K562 (cell line): ENCODE results near the gene PDE11A. TPM values are rescaled to one million over a fixed set of nuclear protein-coding genes. Genes with fewer than 3 reads are reported as not detected.

ENCODE experiments used
- ARID3A ChIP-seq: IDR thresholded peaks from 2 replicates; pipeline ENCODE4 v1.6.1; 2012; ENCODE audit warnings: low read depth, low read length, improper control_type of control experiment, borderline replicate concordance
- FOXK2 ChIP-seq, 2 experiments: fragments of 450-650 bp; IDR thresholded peaks in 1 of 2; conservative IDR thresholded peaks in 1 of 2; 2 replicates each; pipeline ENCODE4 v1.6.1; 2016; ENCODE audit warnings: low read depth in 2 of 2, mild to moderate bottlenecking in 1 of 2
- FOXO4 ChIP-seq: fragments of 450-650 bp; formaldehyde crosslinking; IDR thresholded peaks from 2 replicates; pipeline ENCODE4 v1.4.0; 2020; ENCODE audit warnings: mild to moderate bottlenecking, moderate library complexity
- HBP1 ChIP-seq: fragments of 450-650 bp; formaldehyde crosslinking; IDR thresholded peaks from 2 replicates; pipeline ENCODE4 v1.4.0; 2022; ENCODE audit warnings: missing genetic modification characterization
- HDAC2 ChIP-seq: fragments of 450-650 bp; IDR thresholded peaks from 2 replicates; pipeline ENCODE4 v1.6.1; 2016; ENCODE audit warnings: mild to moderate bottlenecking
- HMGXB4 ChIP-seq: sonication (generic); formaldehyde crosslinking; IDR thresholded peaks from 2 replicates; pipeline ENCODE4 v1.8.1; 2023; ENCODE audit warnings: mild to moderate bottlenecking, missing genetic modification reagents
- ILF3 ChIP-seq: fragments of 450-650 bp; IDR thresholded peaks from 2 replicates; pipeline ENCODE4 v1.6.1; 2018; ENCODE audit warnings: antibody characterized with exemption, mild to moderate bottlenecking, moderate library complexity, borderline replicate concordance
- JUND ChIP-seq, 2 experiments: IDR thresholded peaks; 2 replicates in 1 of 2; 3 replicates in 1 of 2; pipeline ENCODE4 v1.6.1; 2011; ENCODE audit warnings: borderline replicate concordance in 2 of 2, low read depth in 2 of 2, low read length in 2 of 2, improper control_type of control experiment in 1 of 2, missing biosample characterization in 1 of 2, missing genetic modification characterization in 1 of 2, missing genetic modification reagents in 1 of 2
- PHF20 ChIP-seq: fragments of 450-650 bp; IDR thresholded peaks from 2 replicates; pipeline ENCODE4 v1.6.1; 2018; ENCODE audit not compliant: partially characterized antibody
- ZBTB12 ChIP-seq: fragments of 250-450 bp; sonication (Bioruptor Pico); IDR thresholded peaks from 2 replicates; pipeline ENCODE4 v1.4.0; 2020
- ZBTB2 ChIP-seq: fragments of 450-650 bp; IDR thresholded peaks from 2 replicates; pipeline ENCODE4 v1.6.1; 2016; ENCODE audit warnings: antibody characterized with exemption
- ZFP36 ChIP-seq: fragments of 150-350 bp; IDR thresholded peaks from 2 replicates; pipeline ENCODE4 v1.6.1; 2018; ENCODE audit warnings: low read length, low read depth; ENCODE audit not compliant: partially characterized antibody
- ZNF133 ChIP-seq: fragments of 250-450 bp; sonication (Bioruptor Pico); IDR thresholded peaks from 2 replicates; pipeline ENCODE4 v1.4.0; 2020; ENCODE audit warnings: mild to moderate bottlenecking
- ZNF316 ChIP-seq: fragments of 450-650 bp; IDR thresholded peaks from 2 replicates; pipeline ENCODE4 v1.6.1; 2016
- ZNF436 ChIP-seq: fragments of 250-450, 450-650 bp; sonication (Bioruptor Pico); formaldehyde crosslinking; IDR thresholded peaks from 2 replicates; pipeline ENCODE4 v1.7.0; 2020; ENCODE audit warnings: mild to moderate bottlenecking
- ZNF785 ChIP-seq: fragments of 250-450 bp; sonication (Bioruptor Pico); IDR thresholded peaks from 2 replicates; pipeline ENCODE4 v1.4.0; 2020; ENCODE audit warnings: mild to moderate bottlenecking
- polyA plus RNA-seq, 8 experiments: library from polyadenylated mRNA; depleted of rRNA in 4 of 8; stranded (reverse) in 5 of 8; unstranded in 3 of 8; fragments of >200 nt; fragmentation: Nextera tagmentation in 2 of 8; fragmentation: Illumina TruSeq in 1 of 8; extraction: Ambion mirVana in 2 of 8; extraction: Trizol in 1 of 8; gene quantifications; 2 replicates each; pipeline versions ENCODE4 v1.2.1 to v1.2.3, GENCODE V29; 2011 to 2014; ENCODE audit warnings: inconsistent platforms in 1 of 8, missing spikeins in 1 of 8
- total RNA-seq, 7 experiments: library from RNA; depleted of rRNA in 6 of 7; stranded (reverse); fragments of >200 nt in 6 of 7; fragmentation: Illumina TruSeq in 2 of 7; extraction: Trizol in 2 of 7; gene quantifications; 2 replicates each; pipeline versions ENCODE4 v1.2.1 to v1.2.3, GENCODE V29; 2011 to 2021; ENCODE audit warnings: low replicate concordance in 1 of 7

PDE11A gene
- total and polyA plus RNA-seq, 9 of the 15 experiments (the other 6 are each of a cell fraction or from before 2014, with no cell fraction given) = 3.2 to 22.1 (median 5.7) TPM

GRCh38 chr2:178074123-178075005, 1.8 kb upstream of the PDE11A start (continued):
- TF ChIP-seq FOXK2 (conservative IDR thresholded peaks at IDR 0.05 in 1 of 2, IDR thresholded peaks at IDR 0.05 in 1 of 2; ENCODE audit: low read depth in 2 of 2) (peak in 1 of 2 experiments; percentile 90; a peak in 2 of 4 replicates), HMGXB4 (CRISPR knock-in tag) (no peak), FOXO4 (CRISPR knock-in tag) (no peak), ZNF316 (no peak), ZNF133 (CRISPR knock-in tag) (no peak), ARID3A (peak; percentile 70; the same call in 1 of the 2 replicates), ZNF436 (CRISPR knock-in tag) (no peak), ZBTB2 (peak; percentile 54; the same call in 1 of the 2 replicates), ZNF785 (CRISPR knock-in tag) (no peak), ILF3 (no peak), ZBTB12 (CRISPR knock-in tag) (no peak), PHF20 (no peak), ZFP36 (no peak), HBP1 (CRISPR knock-in tag) (no peak), JUND (IDR thresholded peaks at IDR 0.05; ENCODE audit: borderline replicate concordance, low read depth, low read length) (peak; percentile 95), JUND (tag; IDR thresholded peaks at IDR 0.05; ENCODE audit: borderline replicate concordance, low read depth, low read length) (peak; percentile 96; the same call in 2 of the 3 replicates), HDAC2 (peak; percentile 51; the same call in 1 of the 2 replicates)
